Activated CD8-positive, alpha-beta memory T cell treated with anti-CD3 and anti-CD28 coated beads, Interleukin-2, amount 50 U/mL, for 1 hour (primary cell): ENCODE measurements around the gene CASP9.

ENCODE experiments used
- DNase-seq: peaks from one replicate; pipeline ENCODE4 v3.0.0-alpha.2; 2020; ENCODE audit errors: extremely low read depth

Gene CASP9

GRCh38 chr1:15524021-15524282 is at the start of gene CASP9:
TSS of gene CASP9 (minus strand) at chr1:15524215. CDS start at chr1:15524200, 15 bp downstream.
- DNase-seq, result no peak

- DNase-seq, result no peak
Measured at GRCh38 chr1:15573477-15573876, 49.5 kb upstream of the CASP9 start.

- DNase-seq, result no peak
Measured at GRCh38 chr1:15571266-15571665, 47.3 kb upstream of the CASP9 start.

GRCh38 chr1:15570861-15571260 is 46.8 kb upstream of the CASP9 start:
- DNase-seq, result no peak

- DNase-seq, result no peak
Measured at GRCh38 chr1:15568387-15569073, 44.5 kb upstream of the CASP9 start.

- no peak for DNase-seq
Measured at GRCh38 chr1:15559189-15559810, 35.3 kb upstream of the CASP9 start.

GRCh38 chr1:15558516-15558915 is 34.5 kb upstream of the CASP9 start:
- DNase-seq, result no peak

- DNase-seq, result no peak
Measured at GRCh38 chr1:15557594-15557993, 33.6 kb upstream of the CASP9 start.

GRCh38 chr1:15557008-15557407 is 33.0 kb upstream of the CASP9 start:
- no peak for DNase-seq

- DNase-seq, result no peak
Measured at GRCh38 chr1:15550573-15550972, 26.6 kb upstream of the CASP9 start.

- DNase-seq, result no peak
Measured at GRCh38 chr1:15546641-15547040, 22.6 kb upstream of the CASP9 start.

GRCh38 chr1:15543589-15544568 is 19.9 kb upstream of the CASP9 start:
- no peak for DNase-seq

GRCh38 chr1:15543251-15543588 is 19.2 kb upstream of the CASP9 start:
- DNase-seq, result no peak

- no peak for DNase-seq
Measured at GRCh38 chr1:15542388-15543250, 18.6 kb upstream of the CASP9 start.

GRCh38 chr1:15541231-15541792 is 17.3 kb upstream of the CASP9 start:
- no peak for DNase-seq

GRCh38 chr1:15540186-15540585 is 16.2 kb upstream of the CASP9 start:
- DNase-seq, result no peak

- no peak for DNase-seq
Measured at GRCh38 chr1:15538771-15539170, 14.8 kb upstream of the CASP9 start.

GRCh38 chr1:15531682-15532081 is 7.7 kb upstream of the CASP9 start:
- DNase-seq, result no peak

GRCh38 chr1:15531003-15531402 is 7.0 kb upstream of the CASP9 start:
- DNase-seq, result no peak

- peak; percentile 95 for DNase-seq
Measured at GRCh38 chr1:15526490-15527339, 2.7 kb upstream of the CASP9 start, which contains the start of gene DNAJC16. TSS of gene DNAJC16 (plus strand) at chr1:15526848. CDS start at chr1:15529106, 2,258 bp downstream.
